Measurements from ENCODE around the gene ZNF430. TPM values are rescaled to one million over a fixed set of nuclear protein-coding genes. Genes with fewer than 3 reads are reported as not detected.

Gene ZNF430
- total RNA-seq, 4 donors from 2014 or later, result 22.8 to 67.1 (median 44.1) TPM

DNA sequence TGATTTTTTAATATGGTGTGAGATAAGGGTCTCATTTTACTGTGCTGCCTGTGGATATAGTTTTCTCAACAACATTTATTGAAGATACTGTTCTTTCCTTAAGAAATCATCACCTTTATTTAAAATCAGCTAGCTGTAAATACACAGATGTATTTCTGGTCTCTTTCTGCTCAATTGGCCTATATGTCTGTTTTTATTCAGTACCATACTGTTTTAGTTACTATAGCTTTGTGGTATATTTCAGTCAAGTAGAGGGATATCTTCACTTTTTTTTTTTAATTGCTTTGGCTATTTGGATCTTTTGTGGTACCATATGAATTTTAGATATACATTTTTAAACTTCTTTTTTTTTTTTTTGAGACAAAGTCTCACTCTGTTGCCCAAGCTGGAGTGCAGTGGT is 44.9 kb downstream of the ZNF430 start:
- H3K36me3 ChIP-seq, result no peaks in the 10 kb centered on the region

DNA sequence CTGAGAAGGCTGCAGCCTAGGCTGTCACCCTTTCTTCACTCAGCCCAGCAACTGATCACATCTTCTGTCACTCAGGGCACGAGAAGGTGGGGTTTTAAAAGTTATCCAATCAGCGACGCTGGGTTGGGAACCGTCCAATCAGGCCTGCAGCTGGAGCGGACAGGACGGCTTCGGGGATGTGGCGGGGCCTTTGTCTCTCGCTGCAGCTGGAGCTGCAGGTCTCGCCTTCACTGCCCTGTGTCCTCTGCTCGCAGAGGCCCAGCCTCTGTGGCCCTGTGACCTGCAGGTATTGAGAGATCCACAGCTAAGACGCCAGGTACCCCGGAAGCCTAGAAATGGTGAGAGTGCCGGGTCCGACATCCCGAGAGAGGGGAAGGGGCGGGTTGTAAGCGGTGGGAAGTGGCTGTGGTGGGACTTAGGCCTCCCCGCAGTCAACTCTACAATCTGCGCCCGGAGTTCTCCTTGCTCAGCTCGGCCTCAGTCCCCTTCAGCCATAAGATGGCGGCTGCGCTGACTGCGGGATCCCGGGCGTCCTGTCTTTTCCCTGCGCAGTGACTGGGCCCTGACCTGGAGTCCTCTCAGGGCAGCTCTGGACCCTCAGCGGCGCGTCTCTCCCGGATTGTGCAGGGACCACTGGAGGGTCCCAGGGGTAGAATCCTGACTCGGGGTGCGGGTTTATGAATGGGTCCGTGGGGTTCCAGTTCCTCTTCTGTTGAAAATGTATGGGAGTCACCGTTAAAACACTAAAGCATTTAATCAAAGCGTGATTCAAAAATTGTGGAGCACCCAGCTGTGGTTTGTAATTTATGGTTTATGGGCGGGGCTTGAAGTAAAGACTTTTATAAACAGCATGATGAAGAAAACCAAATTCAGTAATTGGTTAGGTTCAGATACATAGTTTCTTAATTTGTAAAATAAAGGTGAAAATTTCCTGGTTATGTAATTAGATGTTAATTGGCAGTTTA is 61.8 kb downstream of the ZNF430 start, which contains the start of gene ZNF714:
Gene ZNF714 (plus strand): TSS at position 193 of the 965 bp plus-strand sequence. CDS start 16,066 bp downstream, outside the sequence.
- Histone ChIP-seq H3K4me3 (replicated peaks in 1 of 3) (peak within 1 kb of the TSS; percentile 19 to 37 (median 32)), H3K4me1 (peaks cover 12 to 17% of the 10 kb centered on the region in 2 donors), H3K36me3 (no peaks in the 10 kb centered on the region), H3K27me3 (no peaks in the 10 kb centered on the region), H3K27ac (peak within 1 kb of the TSS in 1 of 3 donors; percentile 36), H3K9me3 (no peaks in the 10 kb centered on the region)
- TF ChIP-seq POLR2A (IDR thresholded peaks at IDR 0.05), result peak in 1 of 2 donors; percentile 80
- TF ChIP-seq, protein P1, sequence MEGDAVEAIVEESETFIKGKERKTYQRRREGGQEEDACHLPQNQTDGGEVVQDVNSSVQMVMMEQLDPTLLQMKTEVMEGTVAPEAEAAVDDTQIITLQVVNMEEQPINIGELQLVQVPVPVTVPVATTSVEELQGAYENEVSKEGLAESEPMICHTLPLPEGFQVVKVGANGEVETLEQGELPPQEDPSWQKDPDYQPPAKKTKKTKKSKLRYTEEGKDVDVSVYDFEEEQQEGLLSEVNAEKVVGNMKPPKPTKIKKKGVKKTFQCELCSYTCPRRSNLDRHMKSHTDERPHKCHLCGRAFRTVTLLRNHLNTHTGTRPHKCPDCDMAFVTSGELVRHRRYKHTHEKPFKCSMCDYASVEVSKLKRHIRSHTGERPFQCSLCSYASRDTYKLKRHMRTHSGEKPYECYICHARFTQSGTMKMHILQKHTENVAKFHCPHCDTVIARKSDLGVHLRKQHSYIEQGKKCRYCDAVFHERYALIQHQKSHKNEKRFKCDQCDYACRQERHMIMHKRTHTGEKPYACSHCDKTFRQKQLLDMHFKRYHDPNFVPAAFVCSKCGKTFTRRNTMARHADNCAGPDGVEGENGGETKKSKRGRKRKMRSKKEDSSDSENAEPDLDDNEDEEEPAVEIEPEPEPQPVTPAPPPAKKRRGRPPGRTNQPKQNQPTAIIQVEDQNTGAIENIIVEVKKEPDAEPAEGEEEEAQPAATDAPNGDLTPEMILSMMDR (IDR thresholded peaks at IDR 0.05), result no peak
- 2 to 4% methylated on average over 15 to 32 of the region's 38 CpGs for WGBS, 2 donors
- intact Hi-C loops (cut with DNase I), result no loop called here
- peak; percentile 93 to 96 for DNase-seq

More for the DNA sequence above, 44.9 kb downstream of the ZNF430 start:
- H3K27ac ChIP-seq, result no peak overlapping the region
- H3K27me3 ChIP-seq, result no peaks in the 10 kb centered on the region
- no peaks in the 10 kb centered on the region for H3K4me1 ChIP-seq
- no peaks in the 10 kb centered on the region for H3K9me3 ChIP-seq
- TF ChIP-seq, protein P1 (IDR thresholded peaks at IDR 0.05), result no peak
- no peak for TF ChIP-seq POLR2A (IDR thresholded peaks at IDR 0.05)
- intact Hi-C loops (cut with DNase I), result no loop called here
- no peak for DNase-seq
- no peak overlapping the region for H3K4me3 ChIP-seq (replicated peaks in 1 of 3)

DNA sequence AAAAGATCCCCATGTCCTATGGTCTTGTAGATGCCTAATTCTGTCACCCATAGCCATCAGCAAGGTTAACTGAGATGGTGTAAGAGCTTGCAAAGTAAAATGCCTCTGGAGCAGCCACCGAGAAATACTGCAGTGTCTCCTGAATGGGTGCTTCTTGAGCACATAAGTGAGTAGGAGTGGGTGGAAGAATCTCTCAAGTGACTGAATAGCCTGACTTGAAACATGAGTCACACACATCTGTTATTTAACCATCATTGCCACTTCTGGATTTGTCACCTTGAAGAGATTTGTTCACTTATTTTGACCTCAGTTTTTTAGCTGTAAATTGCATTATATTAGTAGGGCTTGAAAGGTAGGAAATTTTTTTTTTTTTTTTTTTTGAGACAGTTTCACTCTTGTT is 63.9 kb downstream of the ZNF430 start:
- TF ChIP-seq, protein P1 (IDR thresholded peaks at IDR 0.05), result no peak
- TF ChIP-seq POLR2A (IDR thresholded peaks at IDR 0.05), result no peak
- H3K4me3 ChIP-seq (replicated peaks in 1 of 3), result no peak overlapping the region
- 27 to 33% methylated on average over 1 of the region's 1 CpG for WGBS, 2 donors
- peak overlapping the region; percentile 27 to 70 (median 62) for H3K27ac ChIP-seq
- H3K4me1 ChIP-seq, result peaks cover 12 to 17% of the 10 kb centered on the region in 2 donors
- H3K27me3 ChIP-seq, result no peaks in the 10 kb centered on the region
- peak; percentile 73 to 77 for DNase-seq
- no peaks in the 10 kb centered on the region for H3K36me3 ChIP-seq
- H3K9me3 ChIP-seq, result no peaks in the 10 kb centered on the region
- intact Hi-C loops (cut with DNase I), result no loop called here

DNA sequence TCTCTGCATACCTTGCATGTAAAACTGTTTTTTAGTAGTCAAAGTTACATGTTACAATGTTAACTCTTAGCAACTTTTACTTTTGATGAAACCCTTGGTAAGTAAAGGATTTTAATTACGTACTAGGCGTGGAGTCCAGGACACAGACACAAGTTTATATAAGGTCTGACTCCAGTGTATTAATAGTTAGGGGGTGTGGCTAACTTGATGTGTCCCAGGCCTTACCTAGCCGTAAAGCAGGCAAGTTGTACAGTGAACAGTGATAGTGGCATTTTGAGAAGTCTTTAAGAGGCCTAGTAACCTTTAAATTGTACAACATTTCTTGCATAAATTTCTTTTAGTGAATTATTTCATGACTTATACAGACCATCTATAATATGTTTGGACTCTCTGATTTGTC is 67.4 kb downstream of the ZNF430 start:
- no peaks in the 10 kb centered on the region for H3K27me3 ChIP-seq
- no peak overlapping the region for H3K4me3 ChIP-seq (replicated peaks in 1 of 3)
- TF ChIP-seq POLR2A (IDR thresholded peaks at IDR 0.05), result no peak
- TF ChIP-seq, protein P1 (IDR thresholded peaks at IDR 0.05), result no peak
- WGBS, 2 donors, result 95 to 97% methylated on average over 3 of the region's 3 CpGs
- H3K4me1 ChIP-seq, result peaks cover 21 to 29% of the 10 kb centered on the region in 2 donors
- intact Hi-C loops (cut with DNase I), result no loop called here
- no peaks in the 10 kb centered on the region for H3K36me3 ChIP-seq
- no peak for DNase-seq
- H3K9me3 ChIP-seq, result no peaks in the 10 kb centered on the region
- H3K27ac ChIP-seq, result no peak overlapping the region

DNA sequence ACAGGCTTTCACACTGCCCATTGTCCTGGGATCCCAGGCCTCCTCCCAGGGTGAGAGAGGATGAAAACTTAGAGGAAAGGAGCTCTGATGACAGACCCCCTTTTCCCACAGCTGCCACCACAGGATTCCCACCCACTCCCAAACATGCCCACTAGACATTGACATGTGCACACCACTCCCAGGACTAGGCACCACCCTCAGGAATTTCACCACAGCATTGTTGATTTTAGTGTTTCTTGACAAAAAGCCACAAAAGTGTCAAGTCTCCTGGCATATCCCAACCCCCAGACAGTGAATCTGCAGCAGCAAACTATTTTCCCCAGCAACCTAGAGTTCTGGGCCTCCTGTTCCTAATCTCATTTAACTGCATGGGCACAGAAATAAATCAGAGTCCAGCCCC is 71.7 kb downstream of the ZNF430 start:
- Histone ChIP-seq H3K27me3 (no peaks in the 10 kb centered on the region), H3K9me3 (no peaks in the 10 kb centered on the region), H3K27ac (peak overlapping the region; percentile 75 to 79 (median 77)), H3K36me3 (no peaks in the 10 kb centered on the region), H3K4me3 (replicated peaks in 1 of 3) (no peak overlapping the region), H3K4me1 (peaks cover 17 to 25% of the 10 kb centered on the region in 2 donors)
- TF ChIP-seq, protein P1 (IDR thresholded peaks at IDR 0.05), result no peak
- peak; percentile 62 to 65 for DNase-seq
- intact Hi-C loops (cut with DNase I), result no loop called here
